ENCODE results near the gene APBB2. TPM values are rescaled to one million over a fixed set of nuclear protein-coding genes. Genes with fewer than 3 reads are reported as not detected.

Gene APBB2
- total RNA-seq, 1 experiment from 2014 or later = 17.7 TPM

DNA sequence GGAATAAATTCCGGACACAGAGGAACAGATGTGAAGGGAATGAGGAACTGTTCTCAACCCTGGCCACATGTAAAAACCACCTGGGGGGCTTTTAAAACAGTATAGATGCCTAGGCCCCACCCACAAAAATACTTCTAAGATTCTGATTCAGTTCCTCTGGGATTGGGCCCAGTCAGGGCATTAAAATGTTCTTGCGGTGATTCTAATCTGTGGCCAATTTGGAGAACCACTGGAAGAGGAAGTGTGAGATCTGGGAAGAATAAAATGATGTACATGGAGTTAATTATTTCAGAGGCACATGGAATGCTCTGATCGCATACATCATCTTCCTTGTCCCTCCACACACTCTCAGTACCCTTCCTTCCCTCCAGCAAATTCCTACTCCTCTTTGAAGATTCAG is 192.2 kb downstream of the APBB2 start:
- intact Hi-C loops (cut with micrococcal nuclease; ENCODE audit: unreplicated experiment) = no loop called here
- no peak for DNase-seq
- no peak for TF ChIP-seq CTCF (IDR thresholded peaks at IDR 0.05; ENCODE audit: unreplicated experiment)
- BruUV-seq (replicated peaks) = no TSS peak
- Mint-ChIP-seq H3K4me1 (ENCODE audit: low read depth, unreplicated experiment) (no peaks in the 10 kb centered on the region), H3K9me3 (ENCODE audit: low read depth, unreplicated experiment) (peaks cover 12% of the 10 kb centered on the region), H3K36me3 (ENCODE audit: insufficient read depth, unreplicated experiment) (no peaks in the 10 kb centered on the region), H3K27me3 (ENCODE audit: unreplicated experiment) (no peaks in the 10 kb centered on the region), H3K27ac (ENCODE audit: unreplicated experiment) (no peak overlapping the region), H3K4me3 (ENCODE audit: low read depth, unreplicated experiment) (no peak overlapping the region)
- CTCF ChIA-PET = no interaction called here

DNA sequence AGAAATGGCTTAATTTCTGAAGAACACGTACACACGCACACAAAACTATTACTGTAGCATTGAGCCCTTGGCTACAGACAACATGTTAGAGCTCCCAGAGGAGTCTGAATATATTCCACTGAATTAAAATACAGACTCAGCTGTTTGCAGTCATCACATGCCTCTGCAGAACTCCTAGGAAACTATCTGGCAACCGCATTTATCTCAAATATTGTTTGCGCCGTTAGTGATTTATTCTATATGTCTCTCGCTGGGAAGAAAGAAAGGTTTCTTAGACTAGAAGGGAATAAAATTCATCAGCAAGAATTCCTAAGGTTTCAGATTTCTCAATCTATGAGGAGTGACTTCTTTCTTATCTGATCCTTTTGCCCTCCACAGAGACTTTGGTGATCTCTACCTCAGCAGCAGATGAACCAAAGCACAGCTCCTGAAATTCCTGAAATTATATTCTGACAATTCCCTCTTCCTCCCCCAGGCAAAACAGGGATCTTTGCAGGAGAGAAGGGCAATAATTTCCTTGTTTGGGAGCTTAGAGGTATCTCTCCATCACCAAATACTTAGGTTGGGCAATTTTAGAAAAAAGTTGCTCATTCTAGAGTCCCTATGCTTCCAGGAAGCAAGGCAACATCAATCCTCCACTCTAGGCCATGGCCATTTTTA is 199.2 kb downstream of the APBB2 start:
- DNase-seq = no peak
- intact Hi-C loops (cut with micrococcal nuclease; ENCODE audit: unreplicated experiment) = no loop called here
- no peak overlapping the region for H3K4me3 Mint-ChIP-seq (ENCODE audit: low read depth, unreplicated experiment)
- no peak overlapping the region for H3K27ac Mint-ChIP-seq (ENCODE audit: unreplicated experiment)
- CTCF ChIA-PET = no interaction called here
- H3K36me3 Mint-ChIP-seq (ENCODE audit: insufficient read depth, unreplicated experiment) = no peaks in the 10 kb centered on the region
- BruUV-seq (replicated peaks) = no TSS peak
- H3K4me1 Mint-ChIP-seq (ENCODE audit: low read depth, unreplicated experiment) = no peaks in the 10 kb centered on the region
- no peak for TF ChIP-seq CTCF (IDR thresholded peaks at IDR 0.05; ENCODE audit: unreplicated experiment)
- H3K9me3 Mint-ChIP-seq (ENCODE audit: low read depth, unreplicated experiment) = no peaks in the 10 kb centered on the region
- H3K27me3 Mint-ChIP-seq (ENCODE audit: unreplicated experiment) = no peaks in the 10 kb centered on the region

DNA sequence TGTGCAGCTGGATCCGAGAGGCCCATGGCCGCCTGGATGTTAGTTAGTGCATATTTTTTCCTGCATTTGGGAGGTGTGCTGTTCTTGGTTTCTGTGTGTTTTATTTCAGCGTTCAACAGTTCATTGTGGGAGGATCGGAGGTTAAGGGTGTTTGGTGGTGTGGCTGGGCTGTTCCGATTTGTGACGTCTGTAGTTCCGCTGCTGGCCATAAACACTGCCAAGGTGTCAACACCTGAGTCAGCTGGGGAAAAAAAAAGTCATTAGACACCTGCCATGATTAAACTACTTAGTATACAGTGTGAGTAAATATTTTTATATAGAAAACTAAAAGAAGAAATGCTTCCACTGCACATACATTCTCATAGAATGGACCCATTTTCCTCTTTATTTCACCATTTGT is 200.2 kb downstream of the APBB2 start:
- intact Hi-C loops (cut with micrococcal nuclease; ENCODE audit: unreplicated experiment) = no loop called here
- H3K4me1 Mint-ChIP-seq (ENCODE audit: low read depth, unreplicated experiment) = no peaks in the 10 kb centered on the region
- no peaks in the 10 kb centered on the region for H3K36me3 Mint-ChIP-seq (ENCODE audit: insufficient read depth, unreplicated experiment)
- H3K9me3 Mint-ChIP-seq (ENCODE audit: low read depth, unreplicated experiment) = no peaks in the 10 kb centered on the region
- no peak overlapping the region for H3K4me3 Mint-ChIP-seq (ENCODE audit: low read depth, unreplicated experiment)
- BruUV-seq (replicated peaks) = no TSS peak
- CTCF ChIA-PET = no interaction called here
- no peak for DNase-seq
- no peak overlapping the region for H3K27ac Mint-ChIP-seq (ENCODE audit: unreplicated experiment)
- H3K27me3 Mint-ChIP-seq (ENCODE audit: unreplicated experiment) = no peaks in the 10 kb centered on the region
- TF ChIP-seq CTCF (IDR thresholded peaks at IDR 0.05; ENCODE audit: unreplicated experiment) = no peak

- no peak for TF ChIP-seq CTCF (IDR thresholded peaks at IDR 0.05; ENCODE audit: unreplicated experiment)
- no peaks in the 10 kb centered on the region for H3K9me3 Mint-ChIP-seq (ENCODE audit: low read depth, unreplicated experiment)
Measured at GRCh38 chr4:41013746-41014145, 200.6 kb downstream of the APBB2 start.

More at GRCh38 chr4:41013746-41014145, 200.6 kb downstream of the APBB2 start:
- Mint-ChIP-seq H3K4me3 (ENCODE audit: low read depth, unreplicated experiment) (no peak overlapping the region), H3K36me3 (ENCODE audit: insufficient read depth, unreplicated experiment) (no peaks in the 10 kb centered on the region), H3K27ac (ENCODE audit: unreplicated experiment) (no peak overlapping the region), H3K27me3 (ENCODE audit: unreplicated experiment) (no peaks in the 10 kb centered on the region), H3K4me1 (ENCODE audit: low read depth, unreplicated experiment) (no peaks in the 10 kb centered on the region)
- DNase-seq = no peak
- no TSS peak for BruUV-seq (replicated peaks)
- CTCF ChIA-PET = no interaction called here
- intact Hi-C loops (cut with micrococcal nuclease; ENCODE audit: unreplicated experiment) = no loop called here
